GM21360 (cell line): ENCODE results near the gene NDUFA11.

Source experiments
- ATAC-seq: cut with Tn5 transposase; IDR thresholded peaks from one replicate; pipeline ENCODE4 v1.9.1; 2021; ENCODE audit warnings: mild to moderate bottlenecking, moderate library complexity; ENCODE audit not compliant: unreplicated experiment

Gene NDUFA11

DNA sequence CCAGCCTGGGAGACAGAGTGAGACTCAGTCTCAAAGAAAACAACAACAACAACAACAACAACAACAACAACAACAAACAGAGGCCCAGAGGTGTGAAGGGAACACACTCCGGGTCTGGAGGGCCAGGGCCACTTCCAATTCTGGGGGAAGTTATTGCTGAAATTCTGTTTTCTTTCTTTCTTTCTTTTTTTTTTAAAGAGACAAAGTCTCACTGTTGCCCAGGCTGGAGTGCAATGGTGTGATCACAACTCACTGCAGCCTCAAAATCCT lies 7.0 kb upstream of the NDUFA11 start:
- ATAC-seq: no peak

- no peak for ATAC-seq
Measured at GRCh38 chr19:5908773-5909442, 5.3 kb upstream of the NDUFA11 start.

- no peak for ATAC-seq
Measured at GRCh38 chr19:5907241-5907640, 3.7 kb upstream of the NDUFA11 start.

DNA sequence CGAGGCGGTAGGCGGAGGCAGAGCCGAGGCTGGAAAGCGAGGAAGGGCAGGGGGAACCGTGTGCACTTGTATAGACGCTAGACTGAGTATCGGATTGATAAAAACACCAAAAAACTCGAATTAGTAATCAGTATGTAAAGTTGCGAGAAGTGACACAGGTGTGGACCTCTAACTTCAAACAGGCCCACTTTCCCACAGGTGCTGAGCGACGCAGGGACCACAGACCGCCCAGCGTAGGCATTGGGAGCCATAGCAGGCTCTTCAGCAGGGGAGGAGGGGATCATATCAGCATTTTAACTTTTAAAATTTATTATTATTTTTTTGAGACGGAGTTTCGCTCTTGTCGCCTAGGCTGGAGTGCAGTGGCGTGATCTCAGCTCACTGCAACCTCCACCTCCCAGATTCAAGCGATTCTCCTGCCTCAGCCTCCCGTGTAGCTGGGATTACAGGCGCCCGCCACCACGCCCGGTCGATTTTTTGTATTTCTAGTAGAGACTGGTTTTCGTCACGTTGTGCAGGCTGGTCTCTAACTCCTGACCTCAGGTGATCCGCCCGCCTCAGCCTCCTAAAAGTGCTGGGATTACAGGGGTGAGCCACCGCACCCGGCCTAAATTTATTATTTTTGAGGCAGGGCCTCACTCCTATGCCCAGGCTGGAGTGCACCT lies 1.7 kb upstream of the NDUFA11 start:
- ATAC-seq: no peak

- ATAC-seq: peak; percentile 69
Measured at GRCh38 chr19:5904352-5905113, 943 bp upstream of the NDUFA11 start, which contains the start of gene VMAC. Gene VMAC (plus strand): TSS chr19:5904872. CDS start chr19:5904891, 19 bp downstream.

DNA sequence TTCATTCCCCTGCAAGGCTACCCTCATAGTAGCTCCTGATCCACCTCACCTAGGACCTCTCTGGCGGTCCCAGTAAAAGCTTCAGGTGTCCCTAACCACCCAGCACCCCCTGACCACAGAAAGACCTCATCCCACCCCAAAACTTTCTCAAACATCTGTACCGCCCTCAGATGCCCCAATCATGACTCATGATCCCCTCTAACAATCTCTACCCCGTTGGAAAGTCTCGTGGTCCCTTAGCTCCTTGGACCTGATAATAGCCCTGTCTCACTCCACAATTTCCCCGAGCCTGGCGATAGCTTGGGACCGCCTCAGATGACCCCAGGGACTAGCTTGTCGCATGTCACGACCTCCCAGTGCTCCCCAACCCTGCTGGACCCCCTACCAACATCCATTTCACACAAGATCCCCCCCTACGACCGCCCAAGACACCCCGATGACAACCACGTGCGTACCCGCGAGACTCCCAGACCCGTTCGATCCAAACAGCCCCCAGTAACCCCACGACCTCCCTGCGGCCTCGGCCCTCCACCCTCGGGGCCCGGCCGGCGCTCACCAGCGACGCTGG lies 450 bp downstream of the NDUFA11 start:
- ATAC-seq: no peak

DNA sequence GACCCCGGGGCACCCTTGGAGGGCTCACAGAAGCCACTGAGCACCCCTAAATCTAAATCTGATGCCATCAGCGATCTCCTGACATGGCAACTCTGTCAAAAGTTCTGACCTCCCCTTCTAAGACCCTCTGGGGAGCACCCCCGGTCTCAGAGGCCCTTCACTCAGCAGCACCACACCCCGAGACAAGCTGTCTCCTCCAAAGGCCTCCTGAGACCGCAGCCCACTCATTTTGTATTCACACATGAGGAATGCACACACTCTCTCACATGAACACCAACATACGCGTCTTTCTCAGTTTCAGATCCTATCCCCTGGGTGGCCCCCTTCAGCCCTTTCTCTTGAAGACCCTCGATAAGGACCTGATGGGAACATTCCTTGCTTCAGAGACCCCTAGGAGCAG lies 2.6 kb downstream of the NDUFA11 start:
- no peak for ATAC-seq

DNA sequence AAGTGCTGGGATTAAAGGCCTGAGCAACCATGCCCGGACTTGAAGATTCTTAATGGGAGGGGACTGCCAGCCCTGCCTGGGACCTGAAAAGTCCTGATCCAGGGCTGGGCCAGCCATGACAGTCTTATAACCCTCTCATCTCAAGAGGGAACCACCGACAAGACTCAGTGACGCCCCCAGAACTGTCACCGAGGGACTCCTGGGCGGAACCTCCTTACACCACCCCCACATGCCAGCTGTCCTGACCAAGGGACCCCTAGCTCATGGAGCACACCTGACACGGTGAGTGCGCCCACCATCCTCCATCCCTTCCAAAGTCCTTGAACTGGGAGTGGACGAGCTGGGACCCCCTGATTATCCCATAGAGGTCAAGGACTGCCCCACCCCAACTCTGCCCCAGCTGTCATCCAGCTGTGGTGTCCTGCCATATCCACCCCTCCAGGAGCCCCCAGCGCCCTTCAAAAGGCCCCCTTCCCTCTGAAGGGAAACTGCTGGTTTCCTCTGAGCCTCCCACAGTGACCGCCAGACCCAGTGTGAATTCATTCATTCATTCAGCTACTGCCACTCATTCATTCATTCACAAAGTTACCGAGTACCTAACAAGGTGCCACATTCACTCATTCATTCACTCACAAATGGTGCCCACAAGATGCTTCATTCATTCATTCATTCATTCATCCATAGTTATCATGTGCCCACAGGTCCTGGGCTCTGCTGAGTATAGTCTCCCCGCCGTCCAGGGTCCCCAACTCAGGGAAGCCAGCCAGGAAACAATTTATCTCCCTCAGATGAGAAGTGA lies 3.7 kb downstream of the NDUFA11 start:
- ATAC-seq: no peak

- no peak for ATAC-seq
Measured at GRCh38 chr19:5897189-5897969, 6.2 kb downstream of the NDUFA11 start.

DNA sequence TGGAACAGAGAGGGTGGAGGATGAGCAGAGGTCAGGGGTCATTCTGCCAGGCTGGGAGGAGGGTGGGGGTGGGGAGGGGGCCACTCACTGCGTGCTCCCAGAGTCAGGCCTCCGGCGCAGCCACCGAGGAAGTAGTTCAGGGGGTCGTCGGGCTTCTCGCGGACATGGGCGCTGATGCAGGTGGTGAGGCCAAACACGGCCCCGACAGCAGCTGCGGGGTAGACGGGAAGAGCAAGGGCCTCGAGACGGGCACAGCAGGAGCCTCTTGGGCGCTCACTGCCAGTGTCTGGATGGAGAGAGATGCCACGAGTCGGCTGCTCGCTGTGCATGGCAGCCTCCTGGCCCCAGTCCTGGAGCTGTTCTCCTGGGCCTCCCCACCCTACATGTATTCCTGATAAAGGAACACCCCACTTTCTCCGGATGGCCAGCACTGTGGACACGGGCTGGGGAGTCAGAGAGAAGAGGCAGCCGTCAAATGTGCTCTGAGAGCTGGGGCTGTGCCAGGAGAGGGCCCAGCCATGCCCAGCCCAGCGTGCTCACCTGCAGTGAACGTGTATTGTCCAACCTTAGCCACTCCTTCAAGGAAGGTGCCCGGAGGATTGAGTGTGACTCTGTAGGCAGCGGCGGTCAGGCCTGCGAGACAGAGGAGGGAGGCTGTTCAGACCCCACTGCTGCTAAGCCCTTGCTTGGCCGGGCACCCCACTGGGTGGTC lies 7.1 kb downstream of the NDUFA11 start:
- ATAC-seq: no peak

DNA sequence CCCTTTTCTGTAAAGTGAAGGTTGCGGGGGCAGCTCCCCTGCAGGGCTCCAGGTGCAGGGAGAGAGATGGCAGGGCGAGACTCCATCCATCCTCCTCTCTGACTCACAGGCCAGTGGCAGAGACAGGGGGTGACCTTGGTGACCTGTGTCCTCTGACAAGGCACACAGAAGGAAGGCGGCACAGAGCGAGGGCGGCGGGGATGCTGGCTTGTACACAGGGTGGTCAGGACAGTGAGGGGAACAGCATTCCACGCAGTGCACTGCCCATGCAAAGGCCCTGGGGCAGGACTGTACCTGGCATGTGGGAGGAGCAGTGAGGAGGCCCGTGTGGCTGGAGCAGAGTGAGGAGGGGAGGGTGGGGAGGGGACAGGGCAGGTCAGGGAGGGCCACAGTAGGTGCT lies 7.7 kb downstream of the NDUFA11 start:
- ATAC-seq: no peak

DNA sequence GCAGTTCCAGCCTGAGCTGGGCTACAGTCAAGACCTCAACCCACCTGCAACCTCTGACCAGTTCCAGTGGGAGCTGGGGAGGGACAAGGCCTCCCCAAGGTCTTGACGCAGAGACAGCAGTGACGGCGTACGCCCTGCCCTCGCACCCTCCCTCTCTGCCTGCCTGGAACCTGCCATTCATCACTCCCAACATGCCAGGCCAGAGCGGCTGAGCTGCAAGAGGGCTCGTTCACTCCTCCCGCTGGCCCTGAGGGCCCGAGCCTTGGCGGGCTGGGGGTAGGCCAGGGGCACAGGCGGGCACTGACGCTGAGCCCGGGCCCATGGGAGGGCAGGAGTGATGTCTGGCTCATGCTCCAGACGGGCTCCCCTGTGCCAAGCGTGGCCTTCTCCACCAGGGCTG lies 8.2 kb downstream of the NDUFA11 start:
- no peak for ATAC-seq

GRCh38 chr19:5894704-5895349 lies 8.8 kb downstream of the NDUFA11 start:
- ATAC-seq: no peak

DNA sequence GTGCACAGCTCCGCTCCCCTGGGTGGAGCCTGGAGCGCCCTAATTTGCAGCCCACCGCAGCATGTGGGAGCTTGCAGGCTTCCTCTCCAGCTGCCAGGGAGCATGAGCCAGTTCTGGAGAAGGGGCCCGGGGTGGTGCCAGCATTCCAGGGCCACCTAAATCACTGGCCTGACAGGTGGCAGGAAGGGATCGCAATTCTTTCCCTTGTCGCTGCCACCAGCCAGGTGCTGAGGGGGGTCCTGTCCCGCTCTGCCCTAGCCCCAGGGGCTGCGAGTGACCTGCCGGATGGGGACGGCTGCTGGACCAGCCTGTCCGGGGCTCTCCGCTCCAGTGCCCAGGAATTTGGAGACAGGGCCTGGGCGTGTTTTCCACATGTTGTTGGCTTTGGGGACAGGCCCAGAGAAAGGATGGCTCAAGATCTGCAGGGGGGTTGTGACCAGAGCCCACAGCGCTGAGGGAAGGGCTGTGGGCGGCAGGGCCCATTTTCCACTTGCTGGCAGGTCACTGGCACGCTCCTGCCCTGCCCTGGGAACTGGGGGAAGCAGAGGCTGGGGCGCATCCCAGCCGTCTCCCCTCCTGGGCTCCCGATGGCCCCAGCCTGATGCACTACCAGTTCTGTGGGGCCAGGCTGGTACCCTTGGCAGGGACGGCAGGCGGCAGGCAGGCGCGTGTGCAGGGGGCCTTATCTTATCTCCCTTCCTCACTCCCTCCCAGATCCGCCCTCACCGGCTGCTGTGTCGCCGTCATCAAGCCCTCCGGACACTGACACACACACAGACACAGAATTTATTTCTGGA lies 9.5 kb downstream of the NDUFA11 start:
- no peak for ATAC-seq

DNA sequence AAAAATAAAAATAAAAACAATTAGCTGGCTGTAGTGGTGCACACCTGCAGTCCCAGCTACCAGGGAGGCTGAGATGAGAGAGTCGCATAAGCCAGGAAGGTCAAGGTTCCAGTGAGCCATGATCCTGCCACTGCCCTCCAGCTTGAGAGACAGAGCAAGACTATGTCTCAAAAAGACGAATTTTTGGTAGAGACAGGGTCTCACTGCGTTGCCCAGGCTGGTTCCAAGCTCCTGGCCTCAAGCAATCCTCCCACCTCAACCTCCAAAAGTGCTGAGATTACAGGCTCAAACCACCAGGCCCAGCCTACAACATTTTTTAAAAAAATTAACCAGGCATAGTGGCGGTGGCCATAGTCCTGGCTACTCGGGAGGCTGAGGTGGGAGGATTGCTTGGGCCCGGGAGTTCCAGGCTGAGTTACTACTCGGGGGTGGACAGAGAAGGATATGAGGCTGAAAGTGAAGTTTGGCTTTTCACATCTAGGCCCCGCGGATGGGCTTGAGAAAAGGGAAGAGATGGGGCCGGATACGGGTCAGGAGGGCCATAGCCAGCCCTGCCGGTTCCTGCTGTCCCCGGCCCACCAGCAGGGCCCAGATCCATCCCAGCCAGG lies 10.2 kb downstream of the NDUFA11 start:
- no peak for ATAC-seq

- no peak for ATAC-seq
Measured at GRCh38 chr19:5892772-5893275, 10.8 kb downstream of the NDUFA11 start.

DNA sequence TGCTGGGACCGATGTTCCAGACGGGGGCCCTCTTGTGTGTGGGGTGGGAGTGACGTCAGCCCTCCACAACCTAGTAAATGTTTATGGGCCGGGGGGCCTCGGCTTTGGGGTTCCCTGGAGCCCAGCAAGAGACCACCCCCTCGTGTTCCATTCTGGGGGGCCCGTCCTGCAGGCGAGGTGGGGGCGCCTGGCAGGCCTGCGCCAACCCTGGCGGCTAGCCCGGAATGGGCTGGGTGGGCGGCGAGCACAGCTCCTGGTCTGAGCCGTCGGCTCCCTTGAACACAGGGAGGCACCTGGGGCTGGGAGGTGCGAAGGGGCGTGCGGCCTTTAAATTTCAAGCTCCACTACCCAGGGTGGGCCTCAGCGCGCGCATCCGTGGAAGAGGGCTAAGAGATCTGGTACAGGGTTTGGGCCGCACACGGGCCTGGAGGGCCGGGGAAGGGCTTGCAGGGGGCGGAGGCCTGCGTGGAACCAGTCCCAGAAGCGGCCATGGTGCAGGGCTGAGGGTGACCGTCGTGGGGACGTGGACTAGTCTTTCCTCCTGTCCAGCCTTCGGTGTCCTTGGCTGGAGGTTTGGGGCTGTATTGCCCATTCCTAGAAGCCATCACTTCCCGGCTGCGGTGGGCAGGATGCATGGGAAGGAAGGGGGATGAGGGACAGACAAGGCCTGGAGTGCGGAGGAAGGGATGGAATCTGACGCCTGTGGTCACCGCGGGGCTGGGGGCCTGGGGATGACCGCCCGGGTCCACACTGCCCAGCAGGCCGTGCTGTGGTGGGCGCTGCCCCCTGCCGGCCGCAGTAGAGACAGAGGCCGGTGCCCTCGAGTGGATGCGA lies 11.4 kb downstream of the NDUFA11 start:
- no peak for ATAC-seq
